Dermis microvascular lymphatic vessel endothelial cell (primary cell): ENCODE measurements around the gene TBX15. TPM values are rescaled to one million over a fixed set of nuclear protein-coding genes. Genes with fewer than 3 reads are reported as not detected.
"Not testable (repeated sequence)": the region's sequence is repeated elsewhere in the genome, so short reads cannot be mapped to it uniquely, and the experiment has no call there.

ENCODE experiments used
- DNase-seq, 2 donors: peaks; one replicate each; pipeline versions ENCODE4 v3.0.0 to v3.0.0-alpha.2; 2010; ENCODE audit warnings: low read depth in 2 of 2
- total RNA-seq: library from RNA; depleted of rRNA; stranded (reverse); fragments of >200 nt; gene quantifications from 2 replicates; pipeline ENCODE4 v1.2.1, GENCODE V29; 2014

Gene TBX15
- total RNA-seq, 1 donor from 2014 or later: 0.51 TPM

DNA sequence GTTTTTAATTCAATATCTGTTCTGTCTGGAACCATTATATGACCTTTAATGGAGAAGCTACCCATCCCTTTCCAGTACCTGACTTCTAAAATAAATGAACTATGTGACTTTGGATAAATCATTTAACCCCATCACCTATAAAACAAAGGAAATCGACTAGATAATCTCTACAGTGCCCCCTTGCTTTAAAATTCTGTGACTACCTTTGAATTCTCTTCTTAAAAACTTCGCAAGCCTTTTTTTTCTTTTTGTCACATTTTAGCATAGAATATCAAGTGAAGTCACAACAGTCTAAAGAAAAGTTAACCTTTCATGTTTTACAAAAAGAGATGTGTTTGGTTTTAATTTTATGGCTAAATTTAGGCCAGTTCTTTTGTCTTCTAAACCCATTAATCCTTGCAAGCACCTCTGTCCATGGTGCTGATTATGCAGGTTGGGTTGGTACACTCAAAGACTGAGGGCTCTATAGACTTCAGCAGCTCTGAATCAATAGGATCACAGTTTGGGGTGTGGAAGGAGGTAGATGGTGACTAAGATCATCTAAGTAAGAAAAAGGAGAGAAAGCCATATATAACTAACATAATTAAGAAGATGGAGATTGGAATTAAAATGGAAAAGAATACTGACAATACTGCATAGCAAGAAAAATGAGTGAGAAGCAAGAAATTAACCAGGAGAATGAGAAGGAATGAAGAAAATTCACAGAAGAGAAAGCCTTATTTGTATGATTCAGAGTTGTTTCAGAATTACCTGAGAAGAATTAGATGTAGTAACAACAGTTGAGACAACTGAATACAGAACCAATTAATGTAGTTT, 59.2 kb downstream of the TBX15 start:
- peak; percentile 11 to 32 for DNase-seq

DNA sequence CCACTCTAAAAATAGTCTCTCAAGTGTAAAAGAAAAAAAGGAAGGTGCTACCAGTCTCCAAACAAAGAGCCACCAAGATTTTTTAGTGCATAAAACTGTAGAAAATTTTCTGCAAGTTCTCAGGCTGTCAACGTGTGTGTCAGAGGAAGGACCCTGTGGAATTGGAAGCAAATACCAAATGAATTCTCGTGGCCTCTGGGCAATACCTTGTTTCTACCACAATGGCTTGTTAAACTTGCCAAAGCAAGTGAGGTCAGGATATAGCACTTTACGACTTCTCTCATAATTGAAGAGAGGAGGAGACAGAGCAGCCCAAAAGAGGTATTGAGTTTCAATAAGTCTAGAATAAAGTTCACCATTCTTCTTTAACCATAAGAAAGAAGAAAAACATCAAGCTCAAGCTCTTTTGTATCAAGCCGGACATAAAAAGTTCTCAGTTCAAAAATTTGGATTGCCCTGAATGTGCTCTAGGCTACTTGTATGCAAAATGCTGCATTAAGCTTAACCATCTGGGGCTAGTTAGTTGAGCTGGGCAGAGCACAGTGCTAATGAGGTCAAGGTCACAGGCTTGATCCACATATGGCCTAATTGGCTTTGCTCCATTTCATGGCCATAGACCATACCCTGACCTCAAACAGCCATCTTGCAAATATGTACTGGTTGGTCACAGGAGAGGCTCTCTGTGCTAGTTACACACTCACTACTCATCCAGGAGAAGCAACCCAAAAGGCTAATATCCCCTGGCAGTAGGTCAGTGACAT, 60.5 kb downstream of the TBX15 start:
- DNase-seq: no peak

DNA sequence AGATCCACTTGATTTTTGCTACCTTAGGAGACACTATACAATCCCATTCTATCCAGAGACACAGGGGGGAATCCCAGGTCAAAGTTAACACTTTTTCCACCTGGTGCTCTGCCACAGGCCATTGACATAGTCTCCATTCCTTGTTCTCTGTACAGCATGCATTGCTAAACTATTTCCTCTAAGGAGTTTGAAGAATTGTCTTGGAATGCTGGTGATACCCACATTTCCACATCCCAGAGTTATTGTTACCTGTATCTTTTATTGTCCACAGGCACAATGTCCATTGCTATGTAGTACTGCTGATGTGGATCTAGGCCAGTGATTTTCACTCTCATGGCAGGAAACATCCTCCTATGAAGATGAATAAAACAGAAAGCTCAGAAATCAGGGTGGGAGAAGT, 61.9 kb downstream of the TBX15 start:
- no peak for DNase-seq

DNA sequence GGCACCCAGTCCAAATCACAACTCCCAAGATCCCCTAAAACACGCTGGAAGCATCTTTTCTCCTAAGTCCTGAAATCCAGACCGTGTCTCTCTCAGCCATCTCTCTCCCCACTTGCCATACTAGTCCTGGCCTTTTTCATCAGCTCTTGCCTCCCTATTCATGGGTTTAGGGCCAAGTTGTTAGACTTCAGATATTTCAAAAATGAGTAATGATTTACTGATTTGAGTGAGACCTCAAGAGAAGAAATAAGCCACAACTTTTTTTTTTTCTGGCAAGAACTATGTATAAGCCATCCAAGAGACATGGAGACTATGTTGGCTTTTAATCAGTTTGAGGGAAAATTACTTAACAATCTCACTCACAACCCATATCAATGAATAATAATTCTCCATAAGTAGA, 62.5 kb downstream of the TBX15 start:
- no peak for DNase-seq

DNA sequence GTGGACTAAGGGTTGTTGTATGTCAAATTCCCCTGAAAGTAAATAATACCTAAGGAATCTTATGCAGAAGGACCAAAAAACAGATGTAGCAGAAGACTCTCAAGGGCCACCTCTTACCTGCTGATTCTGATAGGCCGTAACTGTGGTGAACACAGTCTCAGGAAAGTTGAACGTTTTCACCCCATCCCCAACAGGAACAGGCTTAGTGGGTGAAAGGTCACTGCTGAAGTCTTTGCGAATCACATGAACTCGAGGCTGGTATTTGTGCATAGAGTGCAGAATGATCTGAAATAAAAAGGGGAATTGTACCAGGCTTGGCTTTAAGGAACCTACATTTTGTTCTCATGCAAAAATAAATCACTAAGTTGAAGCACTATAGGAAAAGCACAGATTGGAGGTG, 64.8 kb downstream of the TBX15 start:
- DNase-seq: no peak

GRCh38 chr1:118921994-118922393, 66.1 kb downstream of the TBX15 start:
- no peak for DNase-seq

- DNase-seq: no peak
These were observed 67.9 kb downstream of the TBX15 start for GRCh38 chr1:118920124-118920717.

DNA sequence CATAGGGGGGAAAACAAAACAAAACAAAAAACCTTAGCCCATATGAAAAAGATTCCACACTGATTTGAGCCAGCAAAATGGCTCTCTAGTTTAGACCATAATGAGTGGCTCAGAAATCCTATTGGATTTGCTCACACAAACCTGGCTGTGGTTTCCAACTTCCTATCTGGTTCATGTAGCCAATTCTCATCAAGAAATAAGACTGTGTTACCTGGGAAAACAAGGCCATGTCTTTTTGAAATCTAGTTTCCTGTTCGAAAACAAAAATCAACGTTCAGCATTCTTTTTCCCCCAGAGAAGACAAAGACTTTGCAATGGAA, 69.2 kb downstream of the TBX15 start:
- no peak for DNase-seq

DNA sequence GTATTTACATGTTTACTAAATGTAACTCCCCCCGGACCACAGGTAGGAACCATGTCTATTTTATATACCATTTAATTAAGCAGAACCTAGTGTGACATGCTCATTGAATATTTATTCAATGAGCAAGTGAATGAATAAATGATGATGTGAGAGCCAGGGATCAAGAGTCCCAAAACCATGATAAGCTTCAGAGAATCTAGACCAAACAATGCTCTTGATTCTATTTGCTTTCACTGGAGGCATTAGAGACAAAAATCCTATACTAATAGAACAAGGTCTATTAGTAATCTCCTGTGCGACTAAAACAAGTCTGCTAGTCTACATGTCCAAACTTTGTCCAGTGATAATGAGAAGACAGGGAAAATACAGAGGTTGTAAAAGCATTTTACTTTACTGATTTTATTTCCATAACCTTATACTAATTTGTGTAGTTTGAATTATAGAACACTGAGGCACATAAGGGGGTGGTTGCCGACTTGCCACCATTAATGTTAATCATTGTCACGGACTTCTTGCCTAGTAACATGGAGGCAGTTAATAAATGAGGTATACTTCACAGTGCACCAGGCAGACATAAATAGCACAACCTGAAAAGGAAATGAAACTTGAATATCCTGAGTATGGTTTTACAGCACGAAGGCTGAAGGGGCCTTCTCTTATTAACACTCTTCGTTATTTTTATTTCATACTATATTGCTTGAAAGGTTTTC, 69.8 kb downstream of the TBX15 start:
- DNase-seq: no peak

GRCh38 chr1:118916346-118916745, 71.8 kb downstream of the TBX15 start:
- DNase-seq: not testable (repeated sequence)

DNA sequence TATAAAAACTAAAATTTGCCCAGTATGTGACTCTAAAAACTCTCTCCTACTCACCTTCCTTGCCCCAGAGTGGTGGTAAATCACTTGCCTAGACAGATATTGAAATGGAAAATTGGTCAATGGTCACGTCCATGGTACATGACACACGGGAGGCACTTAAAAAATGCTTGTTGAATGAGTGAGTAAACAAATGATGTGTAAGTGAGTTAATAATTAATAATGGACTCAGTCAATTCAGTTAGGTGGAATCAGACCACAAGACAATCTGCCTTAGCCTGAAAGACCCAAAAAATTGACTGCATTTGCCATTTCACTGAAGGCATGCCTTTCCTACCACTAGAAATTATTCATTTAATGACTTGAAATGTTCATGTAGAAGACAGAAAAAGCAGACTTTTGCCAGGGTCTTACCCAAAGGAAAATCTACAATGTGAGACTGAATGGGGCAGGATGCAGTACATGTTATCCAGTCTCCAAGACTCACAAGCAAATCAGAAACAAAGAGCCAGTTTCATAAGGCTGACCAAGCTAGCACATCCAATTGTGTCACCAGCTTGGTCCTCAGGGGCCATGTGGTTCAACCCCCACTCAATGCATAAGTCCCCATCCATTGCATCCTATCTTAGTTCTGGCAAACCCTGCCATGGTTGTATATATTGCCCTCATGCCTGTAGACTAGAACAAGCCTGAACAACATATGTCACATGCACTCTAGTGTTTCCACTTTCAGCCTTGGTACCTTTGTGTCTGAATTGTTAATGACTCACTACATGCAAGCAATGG, 73.6 kb downstream of the TBX15 start:
- no peak for DNase-seq

- no peak for DNase-seq
These were observed 74.3 kb downstream of the TBX15 start for GRCh38 chr1:118913818-118914217.

- DNase-seq: no peak
These were observed 75.6 kb downstream of the TBX15 start for GRCh38 chr1:118912574-118912973.

DNA sequence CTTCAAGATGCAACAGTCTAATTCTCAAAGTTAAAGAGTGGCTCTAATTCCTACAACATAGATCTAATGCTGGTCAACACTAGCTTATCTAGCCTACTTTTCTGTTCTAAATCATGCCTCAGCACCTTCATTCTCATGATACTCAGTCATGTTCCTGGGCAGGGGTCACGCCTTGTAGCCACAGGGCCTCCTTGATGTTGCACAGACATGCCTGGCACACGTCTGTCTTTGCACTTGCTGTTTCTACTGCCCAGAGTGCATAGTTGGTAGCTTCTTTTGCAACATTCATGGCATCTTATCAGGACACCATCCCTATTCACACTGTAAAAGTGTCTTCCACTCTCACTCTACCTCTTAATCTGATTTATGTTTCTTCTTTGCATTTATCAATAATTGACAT, 76.6 kb downstream of the TBX15 start:
- no peak for DNase-seq

DNA sequence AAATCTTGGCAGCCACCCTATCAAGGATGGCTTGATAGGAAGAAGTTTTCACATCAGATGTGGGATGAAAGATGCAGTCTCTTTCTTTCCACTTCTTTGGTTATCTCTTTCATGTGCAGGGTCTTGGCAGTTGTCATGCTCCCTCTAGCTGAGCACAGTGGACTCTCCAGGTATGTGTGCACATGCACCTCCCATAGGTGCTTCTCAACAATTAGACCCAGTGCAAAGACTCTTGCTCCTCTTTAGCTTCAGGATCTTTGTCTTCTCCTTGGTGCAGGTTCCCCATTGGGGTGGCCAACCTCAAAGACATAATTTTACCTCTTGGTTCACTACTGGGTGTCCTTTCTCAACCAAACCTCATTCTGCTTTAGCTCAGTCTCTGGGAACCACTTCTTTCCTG, 80.7 kb downstream of the TBX15 start:
- DNase-seq: no peak

- DNase-seq: no peak
These were observed 82.5 kb downstream of the TBX15 start for GRCh38 chr1:118905671-118906070.

- DNase-seq: no peak
These were observed 82.9 kb downstream of the TBX15 start for GRCh38 chr1:118905196-118905595.

- DNase-seq: no peak
These were observed 85.4 kb downstream of the TBX15 start for GRCh38 chr1:118902711-118903191.

DNA sequence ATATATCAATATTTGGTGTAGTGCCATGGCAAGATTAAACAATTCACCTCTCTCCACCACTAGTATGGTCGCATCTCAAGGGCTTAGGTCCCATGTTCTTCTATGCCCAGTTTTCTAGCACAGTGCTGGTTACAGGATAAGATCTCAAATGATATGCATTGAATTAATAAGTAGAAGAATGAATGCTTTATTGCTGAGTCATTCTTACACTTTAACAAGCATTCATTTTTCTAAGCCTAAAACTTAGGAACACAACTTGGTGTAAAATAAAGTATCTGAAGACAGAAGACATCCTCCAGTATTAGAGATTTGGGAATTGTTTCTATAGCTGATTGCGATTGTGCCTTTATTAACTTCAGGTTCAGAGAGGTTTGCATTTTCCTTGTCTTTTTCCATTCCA, 85.8 kb downstream of the TBX15 start:
- DNase-seq: no peak

DNA sequence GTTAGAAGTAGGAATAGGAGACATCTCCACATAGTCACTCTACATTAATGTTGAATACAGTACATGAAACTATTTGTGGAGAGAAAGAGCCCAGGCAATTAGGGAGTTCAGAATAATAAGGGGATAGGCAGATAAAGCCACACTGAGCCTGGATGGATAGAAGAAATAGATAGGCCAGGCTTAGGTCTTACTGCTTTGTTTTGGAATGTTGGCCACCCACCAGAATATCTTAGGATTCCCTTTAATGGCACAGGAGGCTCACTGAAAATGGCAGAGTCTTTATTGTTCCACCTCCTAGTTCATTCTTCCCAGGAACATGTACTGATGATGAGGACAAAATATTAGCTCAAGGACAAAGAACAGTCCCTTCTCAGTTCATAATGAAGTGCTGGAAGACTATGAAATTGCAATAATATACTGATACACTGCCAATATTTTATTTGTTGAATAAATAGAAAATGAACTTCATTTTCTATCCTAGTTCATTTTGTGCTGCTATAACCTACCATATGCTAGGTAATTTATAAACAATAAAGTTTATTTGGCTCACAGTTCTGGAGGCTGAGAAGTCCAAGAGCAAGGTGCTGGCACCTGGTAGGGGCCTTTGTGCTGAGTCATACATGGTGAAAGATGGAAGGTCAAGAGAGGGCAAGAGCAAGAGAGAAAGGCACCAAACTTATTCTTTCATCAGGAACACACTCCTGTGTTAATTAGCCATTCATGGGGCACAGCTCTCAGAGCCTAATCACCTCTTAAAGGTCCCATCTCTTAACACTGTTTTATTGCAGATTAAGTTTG, 87.3 kb downstream of the TBX15 start:
- DNase-seq: no peak
